Left kidney (tissue), 2 donors: ENCODE results near the gene MTFR1L. TPM values are rescaled to one million over a fixed set of nuclear protein-coding genes. Genes with fewer than 3 reads are reported as not detected.

ENCODE experiments used
- DNase-seq: peaks from one replicate; pipeline ENCODE4 v3.0.0-alpha.2; 2013
- polyA plus RNA-seq: library from polyadenylated mRNA; unstranded; fragments of 120-200 nt; gene quantifications from one replicate; pipeline ENCODE4 v1.2.1, GENCODE V29; 2013; ENCODE audit not compliant: insufficient read length

Gene MTFR1L
- polyA plus RNA-seq, 1 donor = 98.5 TPM

GRCh38 chr1:25805863-25806225 lies 13.9 kb upstream of the MTFR1L start:
- no peak for DNase-seq

GRCh38 chr1:25806418-25806817 lies 13.3 kb upstream of the MTFR1L start:
- no peak for DNase-seq

- no peak for DNase-seq
Measured at GRCh38 chr1:25807480-25808390, 12.0 kb upstream of the MTFR1L start.

DNA sequence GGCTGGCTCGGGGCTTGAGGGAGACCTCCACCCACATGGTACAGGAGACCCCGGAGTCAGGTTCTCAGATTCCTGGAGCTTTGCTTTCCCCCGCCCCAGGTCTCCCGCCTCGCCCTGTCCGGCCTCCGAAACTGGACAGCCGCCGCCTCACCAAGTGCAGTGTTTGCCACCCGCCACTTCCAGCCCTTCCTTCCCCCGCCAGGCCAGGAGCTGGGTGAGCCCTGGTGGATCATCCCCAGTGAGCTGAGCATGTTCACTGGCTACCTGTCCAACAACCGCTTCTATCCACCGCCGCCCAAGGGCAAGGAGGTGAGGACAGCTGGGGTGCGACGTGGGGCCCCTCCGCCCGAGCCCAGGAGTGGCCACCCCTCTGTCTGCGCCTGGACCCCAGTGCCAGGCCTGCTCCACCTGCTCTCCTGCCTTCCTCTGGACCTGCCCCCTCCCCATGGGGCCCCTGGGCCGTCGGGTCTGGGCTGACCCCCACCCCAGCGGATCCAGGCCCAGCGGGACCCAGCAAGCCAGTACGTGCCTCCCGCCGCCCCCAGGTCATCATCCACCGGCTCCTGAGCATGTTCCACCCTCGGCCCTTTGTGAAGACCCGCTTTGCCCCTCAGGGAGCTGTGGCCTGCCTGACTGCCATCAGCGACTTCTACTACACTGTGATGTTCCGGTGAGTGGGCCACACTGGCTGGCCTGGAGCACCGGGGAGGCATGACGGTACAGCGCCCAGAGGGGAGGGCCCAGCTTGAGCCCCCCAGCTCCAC lies 11.1 kb upstream of the MTFR1L start:
- no peak for DNase-seq

DNA sequence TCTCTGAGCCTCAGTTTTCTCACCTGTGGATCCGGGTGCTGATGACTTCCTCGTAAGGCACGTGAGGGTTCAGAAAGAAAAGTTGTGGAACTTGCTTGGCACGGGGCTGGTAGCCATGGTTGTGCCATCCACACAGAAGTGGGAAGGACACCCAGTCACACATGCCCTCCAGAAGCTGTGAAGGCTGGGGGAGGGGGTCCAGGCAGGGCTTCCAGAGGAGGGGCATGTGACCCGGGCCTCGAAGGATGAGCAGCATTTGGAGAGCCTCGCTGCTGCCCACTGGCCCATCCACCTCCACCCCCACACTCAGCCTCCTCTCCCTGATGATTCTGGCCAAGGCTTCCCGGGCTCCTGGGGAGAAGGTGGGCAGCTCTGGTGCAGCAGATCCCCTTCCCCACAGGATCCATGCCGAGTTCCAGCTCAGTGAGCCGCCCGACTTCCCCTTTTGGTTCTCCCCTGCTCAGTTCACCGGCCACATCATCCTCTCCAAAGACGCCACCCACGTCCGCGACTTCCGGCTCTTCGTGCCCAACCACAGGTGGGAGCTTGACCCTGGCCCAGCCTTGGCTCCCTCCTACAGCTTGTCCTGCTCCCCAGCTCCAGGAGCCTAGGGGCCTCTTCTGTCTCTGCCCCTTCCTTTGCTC lies 10.3 kb upstream of the MTFR1L start:
- no peak for DNase-seq

GRCh38 chr1:25809929-25810328 lies 9.8 kb upstream of the MTFR1L start:
- DNase-seq = no peak

DNA sequence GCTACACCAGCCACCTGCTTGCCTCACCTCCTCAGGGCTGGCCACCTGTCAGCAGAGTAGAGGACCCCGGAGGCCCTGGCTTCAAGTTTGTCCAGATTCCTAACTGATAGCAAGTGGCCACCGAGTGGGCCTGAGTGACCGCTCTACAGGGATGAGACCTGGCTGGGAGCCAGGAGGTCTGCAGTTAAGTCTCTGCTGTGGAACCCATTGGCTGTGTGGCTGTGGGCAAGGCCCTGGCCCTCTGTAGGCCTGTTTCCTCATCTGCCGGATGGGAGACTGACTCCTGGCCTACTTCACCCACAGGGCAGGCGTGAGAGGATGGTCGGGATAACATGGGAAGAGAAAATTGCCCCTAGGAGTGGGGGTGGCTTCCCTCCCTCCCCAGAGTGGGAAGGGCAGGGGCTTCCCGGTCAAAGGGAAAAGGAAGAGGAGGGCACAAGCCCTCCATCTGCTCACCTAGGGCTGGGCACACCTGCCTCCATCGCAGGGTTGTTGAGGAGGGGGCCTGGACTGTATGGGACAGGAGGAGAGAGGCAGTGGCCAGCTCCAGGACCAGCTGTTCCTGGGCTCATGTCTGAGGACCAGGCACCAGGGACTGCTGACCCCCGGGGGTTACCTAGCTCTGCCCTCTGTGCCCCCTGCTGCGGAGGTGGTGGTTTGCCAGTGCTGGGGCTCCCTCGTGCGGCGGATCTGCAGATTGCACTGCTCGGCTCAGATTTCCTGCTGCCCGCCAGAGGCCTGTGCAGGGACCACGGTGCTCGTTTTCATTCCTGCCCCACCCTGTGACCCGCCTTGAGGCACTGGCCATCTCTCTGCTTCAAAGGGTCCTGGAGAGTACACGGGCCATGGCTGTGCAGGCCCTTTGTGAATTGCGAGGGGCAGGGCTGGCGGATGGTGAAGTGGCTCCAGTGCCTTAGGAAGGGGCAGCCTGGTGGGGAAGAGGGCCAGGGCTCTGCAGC lies 9.1 kb upstream of the MTFR1L start:
- DNase-seq = no peak

- DNase-seq = no peak
Measured at GRCh38 chr1:25811384-25812082, 8.2 kb upstream of the MTFR1L start.

- no peak for DNase-seq
Measured at GRCh38 chr1:25813071-25813733, 6.6 kb upstream of the MTFR1L start.

GRCh38 chr1:25813734-25814471 lies 5.9 kb upstream of the MTFR1L start:
- DNase-seq = no peak

DNA sequence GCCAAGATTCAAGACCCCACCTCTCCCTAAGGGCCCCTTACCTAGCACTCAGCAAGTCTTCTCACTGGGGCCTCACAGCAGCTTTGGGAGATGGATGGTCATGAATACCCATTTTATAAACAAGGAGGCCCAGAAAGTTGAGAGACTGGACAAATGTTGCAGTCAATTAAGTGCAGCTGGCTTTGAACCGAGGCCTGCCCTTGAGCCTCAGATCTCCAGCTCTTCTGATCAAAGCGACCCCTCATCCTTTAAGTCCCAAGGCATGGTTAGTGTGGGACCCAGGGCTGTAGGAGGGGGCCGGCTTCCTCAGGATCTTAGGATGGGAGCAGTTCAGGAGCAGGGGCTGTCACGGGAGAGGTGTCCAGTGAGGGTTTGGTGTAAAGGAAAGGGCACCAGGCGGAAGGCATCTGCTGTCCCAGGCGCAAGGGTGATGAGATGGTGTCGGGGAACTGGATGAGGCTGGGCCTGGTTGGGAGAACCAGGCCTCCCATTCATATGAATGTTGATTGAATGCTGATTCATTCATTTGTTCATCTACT lies 5.1 kb upstream of the MTFR1L start:
- no peak for DNase-seq

DNA sequence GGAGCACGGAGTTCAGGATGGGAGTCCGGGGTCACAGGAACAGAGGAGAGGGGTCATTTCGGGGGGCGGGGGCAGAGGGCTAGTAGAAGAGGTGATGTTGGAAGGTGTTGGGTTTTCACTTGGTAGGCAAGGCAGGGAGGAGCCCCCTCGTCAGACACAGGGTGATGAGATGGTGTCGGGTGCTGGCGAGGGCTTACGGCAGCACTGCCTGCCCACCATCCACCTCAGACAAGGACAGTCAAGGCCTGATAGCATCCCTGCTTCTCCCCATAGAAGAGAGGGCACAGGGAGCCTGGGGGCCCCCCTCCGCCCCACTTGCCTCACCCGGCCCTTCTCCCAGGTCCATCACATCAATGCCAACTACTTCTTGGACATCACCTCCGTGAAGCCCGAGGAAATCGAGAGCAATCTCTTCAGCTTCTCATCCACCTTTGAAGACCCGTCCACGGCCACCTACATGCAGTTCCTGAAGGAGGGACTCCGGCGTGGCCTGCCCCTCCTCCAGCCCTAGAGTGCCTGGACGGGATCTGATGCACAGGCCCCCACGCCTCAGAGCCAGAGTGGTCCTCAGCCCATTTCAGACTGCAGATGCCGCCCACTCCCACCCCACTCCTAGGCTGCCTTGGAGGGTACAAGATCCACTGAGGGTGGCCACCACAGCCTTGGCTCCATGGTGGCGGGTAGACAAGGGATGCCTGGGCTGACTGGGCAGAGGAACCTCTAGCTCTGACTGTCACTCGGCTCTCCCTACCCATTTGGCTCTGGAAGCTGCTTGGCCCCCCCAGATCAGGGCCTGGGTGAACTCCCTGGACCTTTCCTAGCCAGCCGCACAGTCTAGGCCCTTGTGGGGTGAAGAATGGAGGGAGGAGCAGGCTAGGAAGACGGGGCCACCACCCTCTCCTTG lies 4.3 kb upstream of the MTFR1L start:
- DNase-seq = no peak

DNA sequence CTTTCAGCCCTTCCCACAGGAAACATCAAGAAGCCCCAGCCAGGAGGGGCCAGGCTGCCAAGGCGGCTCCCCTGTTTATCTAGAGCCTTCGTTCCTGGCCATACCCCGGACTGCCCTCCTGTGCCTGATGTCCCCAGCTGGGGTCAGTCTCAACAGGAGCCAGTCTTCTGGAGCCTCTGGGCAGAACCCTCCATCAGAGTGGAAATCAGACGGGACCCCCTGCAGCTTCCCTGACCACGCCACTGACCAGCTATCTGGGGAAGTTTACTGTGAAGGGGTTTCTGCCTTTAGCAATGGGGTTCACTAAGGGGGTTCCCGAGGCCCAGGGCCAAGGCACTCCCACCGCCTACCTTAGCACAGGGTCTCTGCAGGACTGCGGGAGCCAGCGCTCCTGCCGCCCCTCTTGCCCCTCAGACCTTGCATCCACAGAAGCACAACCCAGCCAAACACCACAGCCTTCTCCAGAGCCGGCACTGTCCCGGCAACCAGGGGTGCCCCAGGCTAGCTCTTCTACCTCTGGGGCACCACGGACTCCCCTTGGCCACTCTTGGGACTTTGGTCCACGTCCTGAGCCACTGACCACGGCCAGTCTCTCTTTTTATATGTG lies 3.5 kb upstream of the MTFR1L start:
- DNase-seq = no peak

GRCh38 chr1:25817840-25818501 lies 1.8 kb upstream of the MTFR1L start:
- no peak for DNase-seq

GRCh38 chr1:25818569-25818968 lies 1.2 kb upstream of the MTFR1L start:
- no peak for DNase-seq

DNA sequence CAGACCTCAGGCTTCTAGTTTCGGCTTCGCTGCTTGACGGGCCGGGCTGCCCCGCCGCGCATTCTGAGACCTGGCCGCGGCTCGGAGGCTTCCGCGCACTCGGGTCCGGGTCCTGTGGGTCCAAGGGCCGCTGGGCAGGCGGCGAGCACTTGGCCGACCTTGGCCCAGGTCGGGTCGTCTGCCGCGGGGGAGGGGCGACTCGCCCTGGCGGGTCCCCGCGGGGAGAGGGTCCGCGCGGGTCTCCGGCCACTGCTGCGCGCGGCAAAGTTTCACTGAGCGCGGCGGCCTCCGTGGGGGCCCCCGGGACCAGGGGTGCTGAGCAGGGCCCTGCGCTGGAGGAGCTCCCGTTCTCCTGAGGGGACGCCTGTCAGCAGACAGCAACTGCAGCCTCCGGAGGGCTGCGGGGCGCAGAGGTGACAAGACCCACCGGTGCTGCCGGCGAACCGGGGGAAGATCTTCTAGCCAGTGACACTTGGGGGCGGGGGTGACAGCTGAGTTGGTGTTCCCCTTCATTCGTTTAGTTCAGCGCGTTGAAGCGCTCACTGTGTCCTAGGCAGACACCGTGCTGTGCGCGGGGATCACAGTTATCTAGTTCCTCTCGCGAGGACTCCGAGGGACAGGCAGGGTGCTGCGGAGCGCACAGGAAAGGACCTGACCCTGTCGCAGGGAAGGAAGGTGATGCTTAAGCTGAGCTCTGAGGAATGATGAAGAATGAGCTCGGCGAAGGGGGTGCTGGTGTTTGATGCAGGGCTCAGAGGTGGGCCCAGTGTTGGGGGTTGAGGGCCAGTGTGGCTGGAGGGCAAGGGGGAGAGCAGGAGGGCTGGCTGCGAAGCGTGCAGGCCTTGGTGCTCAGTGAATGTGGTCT lies 725 bp downstream of the MTFR1L start:
- DNase-seq = no peak
